Prostate gland (tissue), 2 donors: ENCODE measurements around the gene GRID2.

Source experiments
- CTCF ChIP-seq, 4 experiments: fragments of 200-600 bp in 2 of 4; fragments of 450-650 bp in 2 of 4; sonication (generic) in 2 of 4; IDR thresholded peaks; 1 replicate in 3 of 4; 2 replicates in 1 of 4; pipeline ENCODE4 v1.5.1; 2016 to 2019; ENCODE audit warnings: antibody characterized with exemption in 4 of 4, mild to moderate bottlenecking in 2 of 4, moderate library complexity in 2 of 4
- POLR2A ChIP-seq: fragments of 450-650 bp; IDR thresholded peaks from one replicate; pipeline ENCODE4 v1.6.1; 2016; ENCODE audit warnings: antibody characterized with exemption, mild to moderate bottlenecking
- POLR2AphosphoS5 ChIP-seq: sonication (generic); formaldehyde crosslinking; IDR thresholded peaks from one replicate; pipeline ENCODE4 v1.6.1; 2017; ENCODE audit warnings: antibody characterized with exemption

- TF ChIP-seq POLR2A: no peak
- TF ChIP-seq CTCF (IDR thresholded peaks at IDR 0.05): no peak
- no peak for TF ChIP-seq POLR2AphosphoS5
Observed at GRCh38 chr4:93772858-93773257, 1469.1 kb downstream of the GRID2 start.
